NCI-H1105 treated with DMSO at 0.1 percent for 48 hours (cell line): ENCODE results near the gene ZACN.
A peak's percentile ranks its signal among the peaks of the same experiment; 100 is the strongest.

Experiments
- DNase-seq: peaks from one replicate; lab custom pipeline; 2025; lab: John Stamatoyannopoulos, UW

ZACN gene

DNA sequence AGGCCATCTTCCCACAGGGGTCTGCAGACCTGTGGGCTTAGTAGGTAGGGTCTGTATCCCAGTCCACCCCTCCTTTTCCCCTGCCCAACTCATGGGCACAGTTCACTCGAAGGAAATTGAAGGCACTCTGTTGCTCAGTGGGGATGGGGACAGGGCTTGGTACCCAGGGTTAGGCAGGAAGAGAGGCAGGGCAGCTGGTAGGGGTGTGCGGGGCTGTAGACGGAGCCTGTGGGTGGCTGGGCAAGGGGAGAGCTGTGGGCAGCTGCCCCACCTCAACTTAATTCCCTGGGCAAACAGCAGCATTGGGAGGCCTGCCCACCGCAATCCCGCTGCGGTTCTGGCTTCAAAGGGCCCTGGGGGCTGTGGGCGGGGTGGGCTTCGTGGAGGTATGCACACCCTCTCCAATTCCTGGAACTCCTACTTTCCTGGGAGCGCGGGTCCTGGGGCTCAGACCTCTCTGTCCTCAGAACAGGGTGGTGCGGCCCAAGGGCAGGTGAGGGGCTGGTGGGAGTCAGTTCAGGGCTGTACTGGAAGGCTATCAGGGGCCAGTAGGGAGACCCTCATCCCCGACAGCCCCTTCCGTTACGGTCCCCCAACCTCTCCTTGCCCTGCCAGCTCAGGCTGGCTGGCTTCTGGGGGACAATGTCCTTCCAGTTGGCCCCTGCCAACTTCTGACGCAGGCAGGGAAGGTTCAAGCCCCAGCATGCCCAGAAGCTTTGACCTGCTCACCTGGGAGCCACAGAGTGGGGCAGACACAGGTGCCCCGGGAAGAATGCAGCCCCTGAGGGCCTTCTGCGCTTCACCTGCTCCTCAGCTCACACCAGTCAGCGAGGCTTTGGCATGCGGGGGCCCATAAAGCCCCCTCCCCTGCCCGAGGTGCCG, 53.0 kb downstream of the ZACN start:
- DNase-seq = peak; percentile 94
